ENCODE data around the gene CALCOCO1.

Gene CALCOCO1

GRCh38 chr12:53751336-53752191 is 24.3 kb upstream of the CALCOCO1 start, which contains the start of gene CISTR:
Gene CISTR (minus strand): TSS chr12:53751979.
- DNase-seq: no peak

- no peak for DNase-seq
Observed at GRCh38 chr12:53750812-53751335, 23.6 kb upstream of the CALCOCO1 start.

- no peak for DNase-seq
Observed at GRCh38 chr12:53749986-53750811, 22.9 kb upstream of the CALCOCO1 start.

- no peak for DNase-seq
Observed at GRCh38 chr12:53748072-53748840, 21.0 kb upstream of the CALCOCO1 start.

GRCh38 chr12:53747095-53747494 is 19.8 kb upstream of the CALCOCO1 start:
- DNase-seq: no peak

- DNase-seq: peak; percentile 53
Observed at GRCh38 chr12:53746592-53747092, 19.4 kb upstream of the CALCOCO1 start.

GRCh38 chr12:53744751-53745150 is 17.5 kb upstream of the CALCOCO1 start:
- no peak for DNase-seq

- DNase-seq: no peak
Observed at GRCh38 chr12:53744130-53744441, 16.8 kb upstream of the CALCOCO1 start.

- DNase-seq: no peak
Observed at GRCh38 chr12:53743266-53744129, 16.2 kb upstream of the CALCOCO1 start.

- DNase-seq: no peak
Observed at GRCh38 chr12:53740130-53740491, 12.9 kb upstream of the CALCOCO1 start.

- no peak for DNase-seq
Observed at GRCh38 chr12:53739214-53740129, 12.2 kb upstream of the CALCOCO1 start.

GRCh38 chr12:53738406-53739213 is 11.4 kb upstream of the CALCOCO1 start:
- no peak for DNase-seq

GRCh38 chr12:53737951-53738405 is 10.7 kb upstream of the CALCOCO1 start:
- no peak for DNase-seq

GRCh38 chr12:53737093-53737808 is 10.0 kb upstream of the CALCOCO1 start:
- no peak for DNase-seq

GRCh38 chr12:53736592-53736991 is 9.3 kb upstream of the CALCOCO1 start:
- no peak for DNase-seq

GRCh38 chr12:53735556-53735955 is 8.3 kb upstream of the CALCOCO1 start:
- peak; percentile 63 for DNase-seq

- no peak for DNase-seq
Observed at GRCh38 chr12:53734425-53734824, 7.2 kb upstream of the CALCOCO1 start.

- DNase-seq: no peak
Observed at GRCh38 chr12:53733807-53734200, 6.6 kb upstream of the CALCOCO1 start.
